DMS79 treated with DMSO at 0.1 percent for 48 hours (cell line): ENCODE measurements around the gene FAM170B.

ENCODE experiments used
- DNase-seq: peaks from one replicate; lab custom pipeline; 2025; lab: John Stamatoyannopoulos, UW

Gene FAM170B

GRCh38 chr10:49133706-49134248 is at the start of gene FAM170B:
FAM170B (minus strand) TSS chr10:49134021; CDS start chr10:49133918, 103 bp downstream.
- no peak for DNase-seq

- DNase-seq: no peak
These were observed 49.0 kb upstream of the FAM170B start for GRCh38 chr10:49182776-49183175.

- no peak for DNase-seq
These were observed 46.6 kb upstream of the FAM170B start for GRCh38 chr10:49180444-49180860.

GRCh38 chr10:49179699-49180443 is 46.0 kb upstream of the FAM170B start:
- DNase-seq: no peak

DNA sequence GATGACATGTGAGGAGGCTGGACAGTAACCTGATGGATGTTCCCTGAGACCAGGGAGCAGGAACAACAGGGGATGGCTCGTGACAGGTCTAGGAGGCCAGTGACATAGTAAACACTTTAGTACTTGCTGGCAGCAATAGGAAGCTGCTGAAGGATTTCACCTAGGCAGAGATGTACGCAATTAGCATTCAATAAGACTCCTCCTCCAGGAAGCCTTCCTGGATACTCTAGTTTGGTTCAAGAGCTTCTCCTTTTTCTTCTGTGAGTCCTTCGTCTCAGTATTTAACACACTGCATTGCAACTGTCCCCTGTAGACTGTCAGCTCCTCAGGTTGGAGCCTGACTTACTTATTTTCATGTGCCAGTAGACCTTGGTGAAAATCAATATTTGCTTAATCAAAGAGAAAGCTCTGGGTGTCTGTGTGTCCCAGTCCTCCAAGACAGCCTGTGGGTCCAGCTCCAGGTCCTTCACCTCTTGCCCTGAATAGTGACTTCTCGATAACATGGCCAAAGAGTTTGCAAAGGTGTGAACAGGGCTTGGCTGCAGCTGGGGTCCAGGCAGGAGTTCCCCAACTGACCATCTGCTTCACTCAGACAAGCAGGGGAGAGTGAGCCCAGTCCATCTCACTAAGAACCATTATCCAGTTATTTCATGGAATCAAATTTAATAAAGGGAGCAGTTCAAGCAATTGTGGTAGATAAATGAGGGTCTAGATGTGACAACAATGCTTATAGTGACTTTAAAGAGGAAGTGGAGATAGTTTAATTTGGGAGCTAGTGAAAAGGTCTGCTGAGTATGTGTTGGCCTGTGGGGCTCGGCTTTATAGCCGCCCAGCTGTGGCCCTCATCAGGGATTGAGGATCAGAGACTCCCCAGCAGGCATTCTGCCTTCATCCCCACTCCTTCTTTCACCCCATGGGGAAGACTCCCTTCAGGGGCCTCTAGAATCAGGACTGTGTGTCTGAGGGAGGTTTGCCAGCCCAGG is 45.0 kb upstream of the FAM170B start:
- no peak for DNase-seq

GRCh38 chr10:49177391-49178355 is 43.9 kb upstream of the FAM170B start:
- DNase-seq: no peak

DNA sequence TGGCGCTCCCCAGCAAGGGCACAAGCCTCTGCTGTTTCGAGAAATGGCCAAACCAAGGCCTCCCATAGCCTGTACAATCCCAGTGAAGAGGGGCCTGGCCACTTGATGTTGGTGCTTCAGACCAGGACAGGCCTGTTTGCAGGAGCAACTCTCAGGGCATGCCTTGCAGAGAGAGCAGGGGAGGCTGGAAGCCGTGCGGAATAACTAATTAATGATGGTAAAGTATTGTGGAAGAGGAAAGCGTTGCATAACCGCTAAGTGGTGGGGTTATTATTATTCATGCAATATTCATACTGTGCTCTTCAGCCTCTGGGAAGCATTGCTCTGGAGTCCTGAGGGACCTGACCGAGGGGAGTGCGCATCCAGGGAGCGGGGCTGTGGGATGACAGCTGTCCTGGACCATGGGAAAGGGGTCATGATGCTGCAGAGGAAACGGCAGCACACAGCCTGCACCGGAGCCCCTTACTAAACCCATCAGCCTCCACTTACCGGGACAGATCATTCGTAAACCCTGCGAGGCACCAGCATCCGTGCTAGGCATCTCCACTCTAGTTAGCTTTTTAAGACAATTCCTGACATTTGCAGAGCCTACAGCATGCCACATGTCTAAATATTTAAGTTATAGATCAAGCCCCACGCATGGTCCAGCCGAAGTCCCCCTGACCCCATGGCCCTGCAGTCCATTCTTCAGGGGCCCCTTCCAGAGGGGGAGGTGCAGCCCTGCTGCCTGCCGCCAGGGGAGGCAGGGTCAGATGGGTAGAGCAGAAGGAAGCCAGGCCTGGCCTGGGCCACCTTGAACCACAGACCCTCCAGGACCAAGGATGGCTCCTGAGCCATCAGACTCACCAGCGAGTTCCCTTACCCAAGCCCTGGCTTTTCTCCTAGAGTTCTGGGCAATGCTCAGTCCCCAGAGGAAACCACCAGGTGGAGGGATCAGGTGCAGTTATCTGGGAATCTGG is 42.8 kb upstream of the FAM170B start:
- no peak for DNase-seq

- no peak for DNase-seq
These were observed 41.9 kb upstream of the FAM170B start for GRCh38 chr10:49175587-49176309.

GRCh38 chr10:49174926-49175500 is 41.2 kb upstream of the FAM170B start:
- DNase-seq: no peak

DNA sequence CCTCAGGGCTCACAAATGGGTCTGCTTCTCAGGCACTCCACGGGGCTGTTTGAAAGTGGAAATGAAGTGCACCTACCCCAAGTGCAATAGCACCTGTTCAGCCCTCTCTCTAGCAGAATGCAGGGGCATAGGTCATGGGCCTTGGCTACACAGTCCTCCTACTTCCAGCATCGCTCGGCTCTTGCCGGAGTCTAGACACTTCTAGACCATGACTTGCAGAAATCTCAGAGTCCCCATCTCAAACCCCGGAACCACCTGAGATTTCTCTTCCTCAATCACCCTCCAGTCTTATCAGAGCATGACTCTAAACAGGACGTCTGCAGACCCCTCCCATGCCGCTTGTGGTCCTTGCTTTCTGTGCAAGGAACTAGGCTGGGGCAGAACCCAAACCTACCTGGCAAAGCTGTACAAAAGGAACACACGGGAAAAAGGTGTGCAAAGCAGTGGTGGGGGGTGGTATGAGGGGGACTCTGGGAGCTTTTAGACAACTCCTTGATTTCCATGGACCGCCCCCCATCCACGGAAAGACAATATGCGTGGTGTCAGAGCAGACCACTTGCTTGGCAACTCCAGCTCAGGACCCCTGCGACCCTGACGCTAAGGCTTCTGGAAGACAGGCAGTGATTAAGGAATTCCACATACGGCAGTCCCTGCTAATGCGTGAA is 40.6 kb upstream of the FAM170B start:
- DNase-seq: no peak

GRCh38 chr10:49173853-49174252 is 40.0 kb upstream of the FAM170B start:
- DNase-seq: no peak

GRCh38 chr10:49173201-49173772 is 39.5 kb upstream of the FAM170B start:
- no peak for DNase-seq

- DNase-seq: no peak
These were observed 38.9 kb upstream of the FAM170B start for GRCh38 chr10:49172777-49173132.

DNA sequence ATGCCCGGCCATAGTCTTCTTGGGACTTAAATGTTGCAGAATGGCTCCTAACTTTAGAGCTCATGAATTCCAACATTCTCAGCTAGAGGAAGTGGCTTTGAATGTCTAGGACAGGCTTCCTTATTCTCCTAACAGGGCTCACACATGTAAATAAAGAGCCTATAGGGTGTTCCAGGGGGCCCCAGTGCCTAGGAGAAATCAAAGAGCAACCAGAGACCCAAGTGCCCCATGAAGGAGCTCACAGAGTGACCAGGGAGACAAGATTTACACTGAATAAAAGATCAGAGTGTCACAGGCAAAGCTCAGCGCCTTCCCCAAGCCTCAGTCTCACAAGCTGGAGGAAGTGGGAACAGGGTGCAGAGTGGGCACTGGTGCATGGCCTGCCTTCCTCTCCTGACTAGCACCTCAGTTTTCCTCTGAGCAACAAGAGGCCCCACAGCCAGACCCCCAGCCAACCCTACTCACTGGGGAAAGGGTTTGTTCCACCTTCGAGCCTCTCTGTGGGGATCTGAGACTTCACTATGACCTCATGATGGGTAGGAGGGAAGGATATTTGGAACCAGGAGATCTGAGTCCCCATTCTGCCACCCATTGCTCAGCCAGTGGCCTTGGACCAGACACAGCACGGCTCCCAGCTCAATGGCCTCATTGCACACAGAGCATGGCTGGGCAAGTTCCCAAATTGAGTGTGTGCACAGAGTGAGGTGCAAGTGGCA is 38.4 kb upstream of the FAM170B start:
- DNase-seq: no peak

DNA sequence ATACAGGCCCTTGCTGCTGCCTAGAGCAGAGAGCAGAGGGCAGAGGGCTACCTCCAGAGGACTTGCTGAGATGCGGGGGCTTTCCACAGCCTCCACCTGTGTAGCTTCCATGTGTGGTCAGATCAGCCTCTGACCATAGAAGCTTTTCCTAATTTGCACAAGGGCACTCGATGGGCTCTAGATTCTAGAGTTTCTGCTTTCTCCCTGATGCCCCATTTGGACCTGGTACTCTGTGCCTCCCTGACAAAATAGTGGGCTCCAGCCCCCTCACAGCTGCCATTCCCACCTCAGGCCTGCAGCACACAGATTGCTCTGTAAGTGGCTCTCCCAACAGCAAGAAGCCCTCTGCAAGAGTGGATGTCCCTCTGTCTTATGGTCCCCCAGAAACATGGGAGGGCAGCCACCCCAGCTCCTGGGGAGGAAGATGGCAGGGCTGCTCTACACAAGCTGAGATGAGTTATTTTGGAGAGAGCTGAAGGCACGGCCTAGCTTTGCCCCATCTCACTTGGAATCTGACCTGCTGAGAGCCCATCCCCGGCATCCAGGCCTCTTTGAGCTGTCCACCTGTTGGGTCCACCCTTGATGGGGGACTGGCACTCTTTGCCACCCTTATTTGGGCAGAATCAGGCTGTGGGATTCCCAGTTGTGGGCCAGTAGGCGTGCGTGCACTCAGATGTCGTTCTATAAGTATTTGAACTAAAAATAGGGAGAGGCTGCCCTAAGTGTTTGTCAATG is 37.7 kb upstream of the FAM170B start:
- no peak for DNase-seq

GRCh38 chr10:49170632-49171325 is 37.0 kb upstream of the FAM170B start:
- DNase-seq: no peak
